ENCODE results near the gene PFAS.
A peak's percentile ranks its signal among the peaks of the same experiment; 100 is the strongest.
"Not testable (repeated sequence)": the region's sequence is repeated elsewhere in the genome, so short reads cannot be mapped to it uniquely, and the experiment has no call there.

The PFAS gene

GRCh38 chr17:8249621-8250500 is 772 bp downstream of the PFAS start:
- Mint-ChIP-seq H3K9me3 (no peaks in the 10 kb centered on the region), H3K36me3 (ENCODE audit: low read depth) (peaks cover 13% of the 10 kb centered on the region), H3K27ac (peak overlapping the region; percentile 100), H3K27me3 (ENCODE audit: low read depth) (no peaks in the 10 kb centered on the region), H3K4me1 (ENCODE audit: low read depth) (peaks cover 26% of the 10 kb centered on the region), H3K4me3 (peak overlapping the region; percentile 98)
- DNase-seq (ENCODE audit: low spot score), result no peak

DNA sequence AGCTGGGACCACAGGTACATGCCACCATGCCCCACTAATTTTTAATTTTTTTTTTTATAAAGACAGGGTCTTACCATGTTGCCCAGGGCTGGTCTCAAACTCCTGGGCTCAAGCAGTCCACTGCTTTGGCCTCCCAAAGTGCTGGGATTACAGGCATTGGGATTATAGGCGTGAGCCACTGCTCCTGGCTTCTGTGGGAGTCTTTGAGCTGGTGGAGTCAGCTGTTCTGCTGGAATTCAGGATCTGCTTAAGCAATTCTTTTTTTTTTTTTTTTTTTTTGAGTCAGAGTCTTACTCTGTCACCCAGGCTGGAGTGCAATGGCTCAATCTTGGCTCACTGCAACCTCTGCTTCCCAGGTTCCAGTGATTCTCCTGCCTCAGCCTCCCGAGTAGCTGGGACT is 2.3 kb downstream of the PFAS start:
- Mint-ChIP-seq H3K4me1 (ENCODE audit: low read depth) (peaks cover 20% of the 10 kb centered on the region), H3K36me3 (ENCODE audit: low read depth) (peaks cover 15% of the 10 kb centered on the region)
- H3K27me3 Mint-ChIP-seq (ENCODE audit: low read depth); H3K4me3 Mint-ChIP-seq; H3K27ac Mint-ChIP-seq; H3K9me3 Mint-ChIP-seq; DNase-seq (ENCODE audit: low spot score): not testable (repeated sequence)

GRCh38 chr17:8253801-8254200 is 4.7 kb downstream of the PFAS start:
- no peak overlapping the region for H3K4me3 Mint-ChIP-seq
- H3K9me3 Mint-ChIP-seq, result no peaks in the 10 kb centered on the region
- peaks cover 17% of the 10 kb centered on the region for H3K4me1 Mint-ChIP-seq (ENCODE audit: low read depth)
- no peak for DNase-seq (ENCODE audit: low spot score)
- peaks cover 19% of the 10 kb centered on the region for H3K36me3 Mint-ChIP-seq (ENCODE audit: low read depth)
- H3K27me3 Mint-ChIP-seq (ENCODE audit: low read depth), result no peaks in the 10 kb centered on the region
- no peak overlapping the region for H3K27ac Mint-ChIP-seq

GRCh38 chr17:8254881-8255280 is 5.8 kb downstream of the PFAS start:
- H3K4me1 Mint-ChIP-seq (ENCODE audit: low read depth), result peaks cover 8% of the 10 kb centered on the region
- no peak overlapping the region for H3K4me3 Mint-ChIP-seq
- peaks cover 19% of the 10 kb centered on the region for H3K36me3 Mint-ChIP-seq (ENCODE audit: low read depth)
- no peak for DNase-seq (ENCODE audit: low spot score)
- H3K27ac Mint-ChIP-seq, result no peak overlapping the region
- no peaks in the 10 kb centered on the region for H3K27me3 Mint-ChIP-seq (ENCODE audit: low read depth)
- no peaks in the 10 kb centered on the region for H3K9me3 Mint-ChIP-seq

GRCh38 chr17:8255499-8255898 is 6.4 kb downstream of the PFAS start:
- Mint-ChIP-seq H3K27ac (no peak overlapping the region), H3K27me3 (ENCODE audit: low read depth) (no peaks in the 10 kb centered on the region), H3K9me3 (no peaks in the 10 kb centered on the region), H3K36me3 (ENCODE audit: low read depth) (peaks cover 19% of the 10 kb centered on the region), H3K4me3 (no peak overlapping the region), H3K4me1 (ENCODE audit: low read depth) (peaks cover 2% of the 10 kb centered on the region)
- no peak for DNase-seq (ENCODE audit: low spot score)

DNA sequence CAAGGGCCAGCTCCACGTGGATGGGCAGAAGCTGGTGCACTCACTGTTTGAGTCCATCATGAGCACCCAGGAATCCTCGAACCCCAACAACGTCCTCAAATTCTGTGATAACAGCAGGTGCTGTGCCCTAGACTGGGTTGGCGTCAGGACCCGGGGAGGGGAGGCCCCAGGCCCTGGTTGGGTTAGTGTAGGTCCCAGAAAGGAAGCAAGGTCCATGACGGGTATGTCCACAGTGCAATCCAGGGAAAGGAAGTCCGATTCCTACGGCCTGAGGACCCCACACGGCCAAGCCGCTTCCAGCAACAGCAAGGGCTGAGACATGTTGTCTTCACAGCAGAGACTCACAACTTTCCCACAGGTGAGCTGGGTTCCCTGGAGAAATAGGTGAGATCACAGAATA is 7.2 kb downstream of the PFAS start:
- no peaks in the 10 kb centered on the region for H3K4me1 Mint-ChIP-seq (ENCODE audit: low read depth)
- H3K9me3 Mint-ChIP-seq, result no peaks in the 10 kb centered on the region
- H3K27me3 Mint-ChIP-seq (ENCODE audit: low read depth), result no peaks in the 10 kb centered on the region
- no peak overlapping the region for H3K4me3 Mint-ChIP-seq
- peaks cover 22% of the 10 kb centered on the region for H3K36me3 Mint-ChIP-seq (ENCODE audit: low read depth)
- no peak overlapping the region for H3K27ac Mint-ChIP-seq
- no peak for DNase-seq (ENCODE audit: low spot score)

DNA sequence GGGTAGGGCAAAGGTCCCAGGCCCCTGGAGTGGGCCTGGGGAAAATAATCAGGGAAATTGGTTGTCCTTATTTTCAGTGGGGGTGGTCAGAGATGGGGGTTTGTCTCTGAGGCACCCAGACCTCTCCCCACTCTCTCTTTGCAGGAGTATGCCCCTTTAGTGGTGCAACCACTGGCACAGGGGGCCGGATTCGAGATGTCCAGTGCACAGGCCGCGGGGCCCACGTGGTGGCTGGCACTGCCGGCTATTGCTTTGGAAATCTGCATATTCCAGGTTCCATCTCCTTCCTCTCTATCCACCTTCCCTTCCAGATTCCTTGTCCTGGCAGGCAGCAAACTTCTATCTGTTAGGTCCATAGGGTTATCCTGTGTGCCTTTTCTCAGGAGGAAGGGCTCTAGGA is 7.6 kb downstream of the PFAS start:
- no peak for DNase-seq (ENCODE audit: low spot score)
- no peaks in the 10 kb centered on the region for H3K9me3 Mint-ChIP-seq
- H3K36me3 Mint-ChIP-seq (ENCODE audit: low read depth), result peaks cover 22% of the 10 kb centered on the region
- H3K27me3 Mint-ChIP-seq (ENCODE audit: low read depth), result no peaks in the 10 kb centered on the region
- no peaks in the 10 kb centered on the region for H3K4me1 Mint-ChIP-seq (ENCODE audit: low read depth)
- no peak overlapping the region for H3K4me3 Mint-ChIP-seq
- no peak overlapping the region for H3K27ac Mint-ChIP-seq

GRCh38 chr17:8257801-8258200 is 8.7 kb downstream of the PFAS start:
- Mint-ChIP-seq H3K36me3 (ENCODE audit: low read depth) (peaks cover 25% of the 10 kb centered on the region), H3K4me3 (no peak overlapping the region), H3K4me1 (ENCODE audit: low read depth) (no peaks in the 10 kb centered on the region), H3K27me3 (ENCODE audit: low read depth) (no peaks in the 10 kb centered on the region), H3K9me3 (no peaks in the 10 kb centered on the region), H3K27ac (no peak overlapping the region)
- no peak for DNase-seq (ENCODE audit: low spot score)

GRCh38 chr17:8264320-8264719 is 15.2 kb downstream of the PFAS start:
- no peak overlapping the region for H3K27ac Mint-ChIP-seq
- no peaks in the 10 kb centered on the region for H3K4me1 Mint-ChIP-seq (ENCODE audit: low read depth)
- DNase-seq (ENCODE audit: low spot score), result no peak
- peaks cover 29% of the 10 kb centered on the region for H3K36me3 Mint-ChIP-seq (ENCODE audit: low read depth)
- no peak overlapping the region for H3K4me3 Mint-ChIP-seq
- H3K27me3 Mint-ChIP-seq (ENCODE audit: low read depth), result no peaks in the 10 kb centered on the region
- H3K9me3 Mint-ChIP-seq, result no peaks in the 10 kb centered on the region

- no peak overlapping the region for H3K4me3 Mint-ChIP-seq
- no peaks in the 10 kb centered on the region for H3K27me3 Mint-ChIP-seq (ENCODE audit: low read depth)
- no peaks in the 10 kb centered on the region for H3K4me1 Mint-ChIP-seq (ENCODE audit: low read depth)
- peaks cover 30% of the 10 kb centered on the region for H3K36me3 Mint-ChIP-seq (ENCODE audit: low read depth)
- no peak overlapping the region for H3K27ac Mint-ChIP-seq
- no peaks in the 10 kb centered on the region for H3K9me3 Mint-ChIP-seq
- no peak for DNase-seq (ENCODE audit: low spot score)
Measured at GRCh38 chr17:8264836-8265542, 15.9 kb downstream of the PFAS start.

- H3K9me3 Mint-ChIP-seq, result no peaks in the 10 kb centered on the region
- no peak overlapping the region for H3K4me3 Mint-ChIP-seq
- no peak for DNase-seq (ENCODE audit: low spot score)
- no peaks in the 10 kb centered on the region for H3K4me1 Mint-ChIP-seq (ENCODE audit: low read depth)
- no peaks in the 10 kb centered on the region for H3K27me3 Mint-ChIP-seq (ENCODE audit: low read depth)
- peaks cover 34% of the 10 kb centered on the region for H3K36me3 Mint-ChIP-seq (ENCODE audit: low read depth)
- no peak overlapping the region for H3K27ac Mint-ChIP-seq
Measured at GRCh38 chr17:8266648-8267479, 17.8 kb downstream of the PFAS start.

DNA sequence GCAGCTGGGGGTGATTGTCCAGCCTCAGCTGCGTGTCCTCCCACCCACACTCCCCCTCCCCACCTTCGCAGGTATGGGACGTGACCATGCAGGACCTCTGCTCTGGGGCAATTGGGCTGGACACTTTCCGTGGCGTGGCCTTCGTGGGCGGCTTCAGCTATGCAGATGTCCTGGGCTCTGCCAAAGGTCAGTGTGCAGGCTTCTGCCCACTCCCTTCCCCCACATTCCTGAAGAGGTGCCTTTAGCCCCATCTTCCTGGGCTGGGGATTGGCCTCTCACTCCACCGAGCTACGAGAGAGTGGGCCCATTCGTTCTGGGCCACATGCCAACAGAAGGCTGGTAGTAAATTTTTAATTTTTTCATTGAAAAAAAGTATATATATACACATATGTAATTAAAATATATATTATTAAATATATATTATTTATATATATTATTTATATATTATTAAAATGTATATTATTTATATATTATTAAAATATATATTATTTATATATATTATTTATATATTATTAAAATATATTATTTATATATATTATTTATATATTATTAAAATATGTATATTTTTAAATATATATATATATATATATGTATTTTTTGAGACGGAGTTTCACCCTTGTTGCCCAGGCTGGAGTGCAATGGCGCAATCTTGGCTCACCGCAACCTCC is 18.5 kb downstream of the PFAS start:
- DNase-seq (ENCODE audit: low spot score), result no peak
- Mint-ChIP-seq H3K27ac (no peak overlapping the region), H3K27me3 (ENCODE audit: low read depth) (no peaks in the 10 kb centered on the region), H3K4me1 (ENCODE audit: low read depth) (no peaks in the 10 kb centered on the region), H3K36me3 (ENCODE audit: low read depth) (peaks cover 32% of the 10 kb centered on the region), H3K4me3 (no peak overlapping the region), H3K9me3 (no peaks in the 10 kb centered on the region)

- Mint-ChIP-seq H3K9me3 (no peaks in the 10 kb centered on the region), H3K4me3 (no peak overlapping the region), H3K36me3 (ENCODE audit: low read depth) (peaks cover 24% of the 10 kb centered on the region), H3K4me1 (ENCODE audit: low read depth) (no peaks in the 10 kb centered on the region), H3K27ac (no peak overlapping the region), H3K27me3 (ENCODE audit: low read depth) (no peaks in the 10 kb centered on the region)
- no peak for DNase-seq (ENCODE audit: low spot score)
Measured at GRCh38 chr17:8268550-8269298, 19.6 kb downstream of the PFAS start.

Data from T-helper 2 cell treated with Interferon-gamma antibody and Interleukin-4, amounts not matched to agents 5 μg/mL and 100 μg/mL, for 36 hours (primary cell).